ENCODE data around the gene SOCS1.

DNA sequence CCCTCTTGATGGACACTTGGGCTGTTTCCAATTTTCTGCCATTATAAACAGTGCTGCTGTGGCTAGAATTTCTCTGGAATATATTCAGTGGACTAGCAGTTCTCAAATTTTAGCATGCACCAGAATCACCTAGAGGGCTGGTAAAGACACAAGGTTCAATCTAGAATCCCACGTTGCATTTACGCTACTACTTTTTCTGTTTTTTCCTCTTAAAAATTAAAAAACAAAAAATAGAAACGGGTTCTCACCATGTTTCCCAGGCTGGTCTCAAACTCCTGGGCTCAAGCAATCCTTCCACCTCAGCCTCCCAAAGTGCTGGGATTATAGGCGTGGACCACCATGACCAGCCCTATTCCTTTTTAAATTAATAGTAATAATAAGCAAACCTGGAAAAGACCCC, 39.7 kb upstream of the SOCS1 start:
- TF ChIP-seq FOXM1 (IDR thresholded peaks at IDR 0.05; ENCODE audit: low read depth) (no peak), EZH2phosphoT487 (IDR thresholded peaks at IDR 0.05; ENCODE audit: borderline replicate concordance, low read depth) (no peak)
- TF ChIP-seq, protein P1, sequence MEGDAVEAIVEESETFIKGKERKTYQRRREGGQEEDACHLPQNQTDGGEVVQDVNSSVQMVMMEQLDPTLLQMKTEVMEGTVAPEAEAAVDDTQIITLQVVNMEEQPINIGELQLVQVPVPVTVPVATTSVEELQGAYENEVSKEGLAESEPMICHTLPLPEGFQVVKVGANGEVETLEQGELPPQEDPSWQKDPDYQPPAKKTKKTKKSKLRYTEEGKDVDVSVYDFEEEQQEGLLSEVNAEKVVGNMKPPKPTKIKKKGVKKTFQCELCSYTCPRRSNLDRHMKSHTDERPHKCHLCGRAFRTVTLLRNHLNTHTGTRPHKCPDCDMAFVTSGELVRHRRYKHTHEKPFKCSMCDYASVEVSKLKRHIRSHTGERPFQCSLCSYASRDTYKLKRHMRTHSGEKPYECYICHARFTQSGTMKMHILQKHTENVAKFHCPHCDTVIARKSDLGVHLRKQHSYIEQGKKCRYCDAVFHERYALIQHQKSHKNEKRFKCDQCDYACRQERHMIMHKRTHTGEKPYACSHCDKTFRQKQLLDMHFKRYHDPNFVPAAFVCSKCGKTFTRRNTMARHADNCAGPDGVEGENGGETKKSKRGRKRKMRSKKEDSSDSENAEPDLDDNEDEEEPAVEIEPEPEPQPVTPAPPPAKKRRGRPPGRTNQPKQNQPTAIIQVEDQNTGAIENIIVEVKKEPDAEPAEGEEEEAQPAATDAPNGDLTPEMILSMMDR (IDR thresholded peaks at IDR 0.05), result no peak
